Cardiac septum (tissue), 1 donor: ENCODE results near the gene KICS2. TPM values are rescaled to one million over a fixed set of nuclear protein-coding genes. Genes with fewer than 3 reads are reported as not detected.

Experiments
- DNase-seq: peaks from one replicate; pipeline ENCODE4 v3.0.0-alpha.2; 2020; ENCODE audit warnings: low spot score
- intact Hi-C: fragments of 100-400 bp; cut with DNase I; formaldehyde crosslinking; loops from one replicate; pipeline ENCODE4 v1.14.0; 2022
- long read RNA-seq: library from polyadenylated mRNA; unstranded; transcript quantifications from one replicate; pipeline ENCODE4 v2.0.0, GENCODE V29; 2021
- total RNA-seq: library from RNA; stranded (reverse); fragmentation: NEBNext Ultra II Directional; extraction: Animal tissue kit (Norgen Biotek cat#: 25700); gene quantifications from one replicate; pipeline ENCODE4 v1.2.1, GENCODE V29; 2021
- donor health status: DM: no; HTN: no; CAD: no.

The KICS2 gene
- 5.4 TPM for total RNA-seq
- long read RNA-seq, full-length matches to known transcripts: 1 of 2 reads
- long read RNA-seq, partial matches to known transcripts: 1 of 2 reads
- long read RNA-seq, other reads (novel, unspliced or antisense): 0 of 2 reads

DNA sequence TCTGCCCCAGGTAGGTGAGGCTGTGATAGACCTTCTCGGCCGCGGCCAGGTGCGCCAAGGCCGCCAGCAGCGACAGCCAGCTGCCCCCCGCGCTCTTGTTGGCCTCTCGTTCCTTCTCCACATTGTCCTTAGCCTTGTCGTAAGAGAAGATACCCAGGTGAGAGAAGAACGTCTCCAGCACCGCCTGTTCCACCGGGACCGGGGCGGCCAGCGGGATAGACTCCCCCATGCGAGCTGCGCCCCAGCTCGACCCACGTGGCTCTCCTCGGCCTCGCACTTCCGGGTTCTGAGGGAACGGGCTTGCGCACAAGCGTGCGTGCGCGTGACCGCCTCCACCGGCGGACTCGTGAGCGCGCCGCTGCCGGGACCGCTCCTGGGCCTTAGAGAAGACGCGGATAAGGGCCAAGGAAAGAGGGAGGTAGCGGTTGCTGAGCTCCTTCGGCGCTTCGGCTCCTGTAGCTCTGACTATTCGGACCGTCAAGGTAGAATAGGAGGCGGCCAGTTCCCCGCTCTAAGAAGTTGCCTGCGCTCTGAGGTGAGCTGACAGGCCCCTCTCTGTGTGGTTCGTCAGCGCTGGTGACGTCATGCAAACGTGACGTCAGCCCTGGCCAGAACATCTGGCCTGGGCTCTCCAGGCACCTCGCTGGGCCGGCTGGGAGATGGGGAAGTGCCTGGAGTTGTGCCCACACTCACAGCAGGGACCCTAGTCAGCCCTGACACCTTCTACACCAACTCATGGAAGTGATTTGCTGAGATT lies at the start of gene KICS2:
Gene KICS2, minus strand, starts transcription at position 288 of the 757 bp plus-strand sequence. Its CDS starts 59 bp downstream, at position 229.
- intact Hi-C loops: no loop called here
- DNase-seq: peak; percentile 97

DNA sequence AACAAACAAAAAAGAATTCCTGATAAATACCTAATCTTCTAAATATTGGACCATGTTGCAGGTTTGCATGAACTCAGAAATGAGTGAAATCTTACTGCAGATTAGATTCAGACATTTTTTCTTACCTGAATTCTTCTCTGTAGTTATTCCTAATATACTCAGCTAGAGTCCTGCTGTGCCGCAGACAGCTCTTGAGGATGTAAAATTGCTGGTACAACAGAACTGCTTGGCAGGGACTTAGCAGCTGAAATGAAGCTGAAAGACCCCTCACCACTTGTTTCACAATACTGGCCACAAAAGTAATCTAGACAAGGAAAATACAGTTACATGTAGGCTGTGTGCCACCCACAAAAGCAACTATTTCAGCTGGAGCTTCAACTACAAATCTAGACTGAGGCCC lies 48.3 kb upstream of the KICS2 start:
- intact Hi-C loops: no loop called here
- DNase-seq: no peak

DNA sequence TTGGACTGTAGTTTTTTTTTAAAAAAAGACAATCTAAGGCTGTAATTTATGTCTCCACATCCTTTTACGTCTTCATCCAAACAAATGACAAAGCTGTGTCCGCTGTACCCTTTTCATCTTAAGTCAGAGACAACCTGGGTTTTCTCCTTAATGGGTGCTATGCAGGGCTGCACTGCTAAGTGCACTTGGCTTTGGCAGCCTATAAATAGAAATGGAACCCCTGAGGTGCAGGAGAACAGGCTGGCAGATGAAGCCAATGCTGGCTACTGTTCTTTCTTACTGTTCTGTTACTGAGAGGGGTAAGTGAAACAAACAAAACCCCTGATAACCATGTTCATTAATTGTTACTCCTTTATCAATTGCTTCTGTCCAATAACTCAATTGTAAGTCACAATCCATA lies 47.1 kb upstream of the KICS2 start:
- DNase-seq: no peak
- intact Hi-C loops: no loop called here

DNA sequence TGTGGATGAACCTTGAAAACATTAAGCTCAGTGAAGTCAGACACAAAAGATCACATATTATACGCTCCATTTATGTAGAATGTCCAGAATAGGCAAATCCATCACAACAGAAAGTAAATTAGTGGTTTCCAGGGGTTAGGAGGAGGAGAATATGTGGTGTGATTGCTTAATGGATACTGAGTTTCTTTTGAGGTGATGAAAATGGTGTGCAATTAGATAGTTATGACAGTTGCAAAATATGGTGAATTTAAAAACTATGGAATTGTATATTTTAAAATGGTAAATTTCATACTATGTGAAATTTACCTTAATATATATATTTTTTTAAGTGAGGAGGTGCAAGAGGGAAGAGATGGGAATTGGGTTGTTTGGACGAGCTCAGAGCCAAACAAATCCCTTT lies 46.3 kb upstream of the KICS2 start:
- intact Hi-C loops: no loop called here
- no peak for DNase-seq

DNA sequence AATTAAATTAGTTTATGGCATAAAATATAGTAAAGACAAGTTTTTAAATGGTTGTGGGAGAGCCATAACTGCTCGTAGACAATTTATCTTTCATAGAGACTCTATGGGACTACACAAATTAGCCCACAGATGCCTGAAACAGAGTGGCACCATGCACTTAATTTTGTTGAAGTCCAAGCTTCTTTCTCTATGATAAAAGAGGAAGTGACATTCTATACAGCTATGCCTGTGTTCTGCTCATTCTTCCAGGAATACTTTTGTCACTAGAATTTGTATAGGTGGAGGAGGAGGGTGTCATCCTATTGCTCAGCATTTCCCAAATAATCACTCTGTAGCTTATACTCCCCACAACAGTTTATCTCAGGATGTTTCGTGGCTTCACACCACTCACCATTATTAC lies 43.7 kb upstream of the KICS2 start:
- intact Hi-C loops: no loop called here
- DNase-seq: no peak

GRCh38 chr12:64261813-64262212 lies 39.7 kb upstream of the KICS2 start:
- no peak for DNase-seq
- intact Hi-C loops: no loop called here

DNA sequence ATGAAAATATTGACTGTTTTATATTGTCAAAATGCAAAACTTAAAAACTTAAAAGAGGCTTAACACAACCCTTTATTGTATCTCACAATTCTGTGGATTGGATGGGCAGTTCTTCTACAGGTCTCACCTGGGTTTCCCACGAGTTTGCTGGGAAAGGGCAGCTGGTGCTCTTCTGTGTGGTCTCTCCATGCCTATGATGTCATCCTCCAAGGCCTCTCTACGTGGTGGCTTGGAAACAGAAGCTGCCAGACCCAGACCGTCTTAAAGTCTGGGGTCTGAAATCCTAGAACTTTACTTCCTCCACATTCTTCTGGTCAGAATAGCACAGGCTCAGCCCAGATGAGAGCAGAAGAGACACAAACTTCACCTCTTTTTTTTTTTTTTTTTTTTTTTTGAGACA lies 36.5 kb upstream of the KICS2 start:
- intact Hi-C loops: no loop called here

DNA sequence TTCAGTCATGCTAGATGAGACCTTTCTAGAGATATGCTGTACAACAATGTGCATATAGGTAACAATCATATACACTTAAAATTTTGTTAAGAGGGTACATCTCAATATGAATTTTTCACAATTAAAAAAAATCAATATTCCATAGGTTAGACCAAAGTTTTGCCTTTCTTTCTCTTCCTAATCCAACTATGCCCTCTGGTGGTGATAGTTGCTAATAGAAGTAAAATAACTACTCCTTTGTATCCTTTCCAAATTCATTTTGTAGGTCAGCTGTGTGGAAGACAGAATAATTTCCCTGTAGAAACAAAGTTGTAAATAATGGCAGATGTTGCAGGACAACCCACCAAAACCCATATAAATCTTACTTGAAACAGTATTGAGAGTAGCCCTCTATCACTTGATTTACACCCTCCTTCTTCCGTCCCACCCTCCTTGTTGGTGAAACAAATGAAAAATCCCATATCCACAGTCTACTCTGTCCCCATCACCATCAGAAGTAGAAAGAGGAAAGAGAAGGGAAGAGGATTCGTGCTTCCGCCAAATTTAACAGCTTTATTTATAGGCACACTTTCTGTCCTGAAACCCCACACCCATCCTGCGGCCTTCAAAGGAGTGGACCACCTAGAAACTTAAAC lies 34.2 kb upstream of the KICS2 start:
- no peak for DNase-seq
- intact Hi-C loops: loop anchor here (1.0 kb wide), 1 partner anchor 415 kb away; no protein-coding TSS in a partner anchor

More for the DNA sequence above, 36.5 kb upstream of the KICS2 start:
- DNase-seq: no peak

- intact Hi-C loops: no loop called here
- DNase-seq: no peak
Observed at GRCh38 chr12:64255249-64255648, 33.2 kb upstream of the KICS2 start.

DNA sequence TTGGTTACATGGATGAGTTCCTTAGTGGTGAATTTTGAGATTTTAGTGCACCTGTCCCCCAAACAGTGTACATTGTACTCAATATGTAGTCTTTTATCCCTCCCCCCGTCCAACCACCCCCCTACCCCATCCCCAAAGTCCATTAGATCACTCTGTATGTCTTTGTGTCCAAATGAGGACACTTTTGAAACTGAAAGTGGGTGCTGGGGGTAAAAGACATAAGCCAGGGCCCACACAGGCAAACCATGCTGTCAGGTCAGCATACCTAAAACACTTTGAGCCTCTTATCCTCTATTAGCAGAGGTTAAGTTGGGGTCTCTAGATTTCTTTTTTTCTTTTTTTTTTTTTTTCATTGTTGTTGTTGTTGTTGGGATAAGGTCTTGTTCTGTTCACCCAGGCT lies 31.3 kb upstream of the KICS2 start:
- intact Hi-C loops: no loop called here
- DNase-seq: no peak

- intact Hi-C loops: no loop called here
- no peak for DNase-seq
Observed at GRCh38 chr12:64252681-64253080, 30.6 kb upstream of the KICS2 start.

- DNase-seq: no peak
- intact Hi-C loops: no loop called here
Observed at GRCh38 chr12:64243809-64244208, 21.7 kb upstream of the KICS2 start.

- intact Hi-C loops: no loop called here
- DNase-seq: no peak
Observed at GRCh38 chr12:64240781-64241180, 18.7 kb upstream of the KICS2 start.

DNA sequence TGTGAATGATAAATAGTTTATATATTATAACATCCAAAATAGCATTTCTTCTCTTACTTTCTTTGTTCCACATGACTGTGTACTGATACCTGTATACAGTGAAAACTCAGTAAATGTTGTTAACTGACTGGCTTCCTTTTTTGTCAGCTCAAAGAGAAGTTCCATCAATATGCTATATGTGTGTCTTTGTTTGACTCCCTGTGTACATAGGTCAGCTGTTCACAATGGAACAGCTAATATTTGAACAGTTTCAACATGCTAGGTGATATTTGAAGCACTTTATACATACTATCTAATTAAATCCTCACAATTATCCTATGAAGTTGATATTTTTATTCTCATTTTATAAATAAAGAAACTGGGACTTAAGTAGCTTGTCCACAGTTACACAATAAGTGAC lies 15.3 kb upstream of the KICS2 start:
- intact Hi-C loops: no loop called here

GRCh38 chr12:64236549-64236948 lies 14.5 kb upstream of the KICS2 start:
- intact Hi-C loops: no loop called here

More for the DNA sequence above, 15.3 kb upstream of the KICS2 start:
- no peak for DNase-seq

DNA sequence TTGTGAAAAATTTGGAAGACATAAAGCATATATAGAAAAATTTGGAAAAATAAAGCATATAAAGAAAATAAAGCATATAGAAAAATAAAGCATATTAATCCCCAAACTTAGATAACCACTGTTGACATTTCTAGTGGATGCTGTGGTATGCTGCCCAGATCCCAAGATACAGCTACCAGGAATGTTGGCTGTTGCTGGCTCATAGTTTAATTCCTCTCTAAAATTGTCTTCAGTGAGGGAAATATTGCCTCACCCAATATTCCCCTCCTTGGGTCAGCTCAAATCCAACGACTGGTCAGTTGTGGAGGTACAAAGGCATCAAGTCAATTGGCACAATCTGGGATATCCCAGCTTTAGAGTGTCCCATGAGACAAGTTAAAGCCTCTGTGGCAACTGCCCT lies 10.1 kb upstream of the KICS2 start:
- intact Hi-C loops: no loop called here

More at GRCh38 chr12:64236549-64236948, 14.5 kb upstream of the KICS2 start:
- no peak for DNase-seq

DNA sequence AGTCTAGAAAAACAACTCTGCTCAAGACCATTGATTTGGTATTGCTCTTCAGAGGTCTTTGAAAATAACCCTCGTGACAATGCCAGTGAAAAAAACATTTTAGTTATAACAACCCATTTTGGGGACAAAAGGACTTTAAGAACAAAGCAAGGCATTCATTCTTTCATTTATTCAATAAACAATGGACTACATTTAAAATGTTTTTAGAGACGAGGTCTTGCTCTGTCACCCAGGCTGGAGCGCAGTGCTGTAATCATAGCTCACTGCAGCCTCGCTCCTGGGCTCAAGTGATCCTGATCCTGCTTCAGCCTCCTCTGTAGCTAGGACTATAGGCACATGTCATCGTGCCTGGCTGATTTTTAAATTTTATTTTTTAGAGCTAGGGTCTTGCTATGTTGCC lies 7.7 kb upstream of the KICS2 start:
- intact Hi-C loops: no loop called here
- no peak for DNase-seq

More for the DNA sequence above, 10.1 kb upstream of the KICS2 start:
- no peak for DNase-seq

- intact Hi-C loops: no loop called here
- DNase-seq: no peak
Observed at GRCh38 chr12:64229240-64229639, 7.1 kb upstream of the KICS2 start.

DNA sequence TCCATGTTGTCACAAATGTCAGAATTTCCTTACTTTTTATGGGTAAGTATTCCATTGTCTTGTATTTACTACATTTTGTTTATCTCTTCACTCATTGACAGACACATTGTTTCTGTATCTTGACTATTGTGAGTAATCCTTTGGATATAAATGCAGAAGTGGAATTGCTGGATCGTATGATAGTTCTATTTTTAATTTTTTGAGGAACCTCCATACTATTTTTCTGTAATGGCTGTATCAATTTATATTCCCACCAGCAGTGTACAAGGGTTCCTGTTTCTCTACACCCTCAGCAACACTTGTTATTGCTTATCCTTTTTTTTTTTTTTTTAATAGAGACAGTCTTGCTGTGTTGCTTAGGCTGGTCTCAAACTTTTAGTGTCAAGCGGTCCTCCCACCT lies 3.5 kb upstream of the KICS2 start:
- intact Hi-C loops: no loop called here
- no peak for DNase-seq

GRCh38 chr12:64221651-64222008 lies 466 bp downstream of the KICS2 start:
- peak; percentile 82 for DNase-seq
- intact Hi-C loops: no loop called here

- DNase-seq: no peak
- intact Hi-C loops: no loop called here
Observed at GRCh38 chr12:64220046-64220445, 2.0 kb downstream of the KICS2 start.
